Upper lobe of left lung (tissue), 4 donors: ENCODE results near the gene ZNF528.

ENCODE experiments used
- CTCF ChIP-seq, 6 experiments: fragments of 450-650 bp in 4 of 6; fragments of 200-600 bp in 2 of 6; sonication (generic) in 2 of 6; IDR thresholded peaks; one replicate each; pipeline ENCODE4 v1.5.1; 2016 to 2019; ENCODE audit warnings: antibody characterized with exemption in 6 of 6
- EP300 ChIP-seq, 4 donors: sonication (generic); formaldehyde crosslinking; IDR thresholded peaks; one replicate each; pipeline ENCODE4 v1.5.1; 2017; ENCODE audit warnings: antibody characterized with exemption in 4 of 4, control low read depth in 2 of 4
- POLR2A ChIP-seq, 4 donors: fragments of 450-650 bp; IDR thresholded peaks; one replicate each; pipeline ENCODE4 v1.5.1; 2016 to 2017; ENCODE audit warnings: antibody characterized with exemption in 4 of 4, mild to moderate bottlenecking in 2 of 4
- POLR2AphosphoS5 ChIP-seq, 2 donors: sonication (generic); formaldehyde crosslinking; IDR thresholded peaks; one replicate each; pipeline ENCODE4 v1.5.1; 2017; ENCODE audit warnings: antibody characterized with exemption in 2 of 2

- no peak for TF ChIP-seq POLR2A (IDR thresholded peaks at IDR 0.05)
- no peak for TF ChIP-seq CTCF (IDR thresholded peaks at IDR 0.05)
- TF ChIP-seq POLR2AphosphoS5 (IDR thresholded peaks at IDR 0.05), result no peak
- TF ChIP-seq EP300 (IDR thresholded peaks at IDR 0.05), result no peak
Observed at GRCh38 chr19:52351512-52351911, 46.1 kb upstream of the ZNF528 start.
